Measurements from ENCODE around the gene ARHGEF40. TPM values are rescaled to one million over a fixed set of nuclear protein-coding genes. Genes with fewer than 3 reads are reported as not detected.

The ARHGEF40 gene
- total RNA-seq, 1 donor from 2014 or later, result 39.2 TPM

- intact Hi-C loops (cut with DNase I), result no loop called here
- Histone ChIP-seq H3K27ac (no peak overlapping the region), H3K9me3 (no peaks in the 10 kb centered on the region), H3K27me3 (no peaks in the 10 kb centered on the region), H3K4me3 (no peak overlapping the region), H3K36me3 (no peaks in the 10 kb centered on the region), H3K4me1 (peaks cover 5% of the 10 kb centered on the region)
- TF ChIP-seq, protein P1, sequence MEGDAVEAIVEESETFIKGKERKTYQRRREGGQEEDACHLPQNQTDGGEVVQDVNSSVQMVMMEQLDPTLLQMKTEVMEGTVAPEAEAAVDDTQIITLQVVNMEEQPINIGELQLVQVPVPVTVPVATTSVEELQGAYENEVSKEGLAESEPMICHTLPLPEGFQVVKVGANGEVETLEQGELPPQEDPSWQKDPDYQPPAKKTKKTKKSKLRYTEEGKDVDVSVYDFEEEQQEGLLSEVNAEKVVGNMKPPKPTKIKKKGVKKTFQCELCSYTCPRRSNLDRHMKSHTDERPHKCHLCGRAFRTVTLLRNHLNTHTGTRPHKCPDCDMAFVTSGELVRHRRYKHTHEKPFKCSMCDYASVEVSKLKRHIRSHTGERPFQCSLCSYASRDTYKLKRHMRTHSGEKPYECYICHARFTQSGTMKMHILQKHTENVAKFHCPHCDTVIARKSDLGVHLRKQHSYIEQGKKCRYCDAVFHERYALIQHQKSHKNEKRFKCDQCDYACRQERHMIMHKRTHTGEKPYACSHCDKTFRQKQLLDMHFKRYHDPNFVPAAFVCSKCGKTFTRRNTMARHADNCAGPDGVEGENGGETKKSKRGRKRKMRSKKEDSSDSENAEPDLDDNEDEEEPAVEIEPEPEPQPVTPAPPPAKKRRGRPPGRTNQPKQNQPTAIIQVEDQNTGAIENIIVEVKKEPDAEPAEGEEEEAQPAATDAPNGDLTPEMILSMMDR (IDR thresholded peaks at IDR 0.05), result no peak
- ATAC-seq (no peak), DNase-seq (no peak)
These were observed 39.6 kb upstream of the ARHGEF40 start for GRCh38 chr14:21030531-21030930.

DNA sequence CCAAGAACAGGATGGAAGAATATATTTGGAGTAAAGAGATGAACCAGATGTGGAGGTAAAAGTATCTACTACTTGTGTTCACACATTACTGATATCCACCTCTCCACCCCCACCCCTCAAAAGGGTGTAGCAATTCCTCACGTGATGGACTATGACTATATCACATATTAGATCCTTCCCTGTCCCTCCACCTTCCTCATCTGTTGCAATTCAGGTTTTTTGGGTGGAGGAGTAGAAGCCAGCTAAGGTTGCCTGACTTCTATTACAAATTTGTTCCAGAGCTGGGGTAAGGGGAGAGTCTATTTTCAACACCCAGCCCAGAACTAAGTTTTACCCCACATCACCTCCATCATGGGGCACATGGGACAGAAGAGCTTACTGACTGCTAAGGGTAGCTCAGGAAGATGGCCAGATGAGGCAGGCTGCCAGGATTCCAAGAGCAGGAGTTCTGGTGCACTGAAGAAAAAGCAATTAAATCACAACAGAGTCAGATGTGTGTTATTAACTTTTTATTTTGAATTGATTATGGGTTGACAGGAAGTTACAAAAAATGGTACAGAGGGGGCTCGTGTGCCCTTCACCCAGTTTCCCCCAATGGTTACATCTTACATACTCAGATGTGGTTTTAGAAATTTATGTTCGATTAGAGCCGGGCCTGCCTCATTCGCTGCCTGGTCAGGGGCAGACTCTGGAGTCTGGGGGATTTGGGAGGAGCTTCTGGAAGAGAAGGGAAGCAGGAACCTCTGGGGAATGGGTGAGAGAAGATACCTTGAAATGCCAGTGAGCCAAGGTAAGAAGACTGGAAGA, 37.6 kb upstream of the ARHGEF40 start:
- TF ChIP-seq, protein P1 (IDR thresholded peaks at IDR 0.05), result no peak
- intact Hi-C loops (cut with DNase I), result no loop called here
- Histone ChIP-seq H3K9me3 (no peaks in the 10 kb centered on the region), H3K27me3 (no peaks in the 10 kb centered on the region), H3K4me3 (no peak overlapping the region), H3K27ac (no peak overlapping the region), H3K4me1 (no peaks in the 10 kb centered on the region), H3K36me3 (no peaks in the 10 kb centered on the region)
- DNase-seq (no peak), ATAC-seq (no peak)

GRCh38 chr14:21033133-21033698, 36.9 kb upstream of the ARHGEF40 start:
- Histone ChIP-seq H3K4me1 (peaks cover 1% of the 10 kb centered on the region), H3K4me3 (no peak overlapping the region), H3K27me3 (no peaks in the 10 kb centered on the region), H3K27ac (no peak overlapping the region), H3K36me3 (no peaks in the 10 kb centered on the region), H3K9me3 (no peaks in the 10 kb centered on the region)
- DNase-seq (no peak), ATAC-seq (no peak)
- TF ChIP-seq, protein P1 (IDR thresholded peaks at IDR 0.05), result no peak
- intact Hi-C loops (cut with DNase I), result no loop called here

- ATAC-seq, result no peak
- H3K27ac ChIP-seq, result no peak within 1 kb of the TSS
These were observed 35.4 kb upstream of the ARHGEF40 start, which contains the start of gene RNASE13 for GRCh38 chr14:21034707-21035106. RNASE13 (minus strand) TSS chr14:21034807; CDS start chr14:21034288, 519 bp downstream.

DNA sequence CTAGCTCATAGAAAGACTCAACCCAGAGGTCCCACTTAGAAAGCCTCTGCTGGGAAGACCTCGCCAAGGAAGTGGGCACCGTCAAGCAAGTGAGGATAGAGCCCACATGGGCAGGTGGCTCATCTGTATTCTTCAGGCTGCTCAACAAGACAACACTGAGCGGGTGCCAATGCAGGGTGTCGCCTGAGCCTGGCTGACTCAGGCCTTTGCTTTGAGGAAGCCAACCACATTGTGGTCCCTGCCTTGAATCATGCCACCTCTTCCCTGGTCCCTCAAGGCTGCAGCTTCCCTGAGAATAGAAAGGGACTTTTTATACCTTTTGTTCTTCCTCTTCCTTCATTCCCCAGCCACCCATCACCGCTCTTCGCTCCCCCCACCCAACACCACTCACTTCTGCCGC, 33.4 kb upstream of the ARHGEF40 start:
- Histone ChIP-seq H3K4me1 (peaks cover 18% of the 10 kb centered on the region), H3K27me3 (no peaks in the 10 kb centered on the region), H3K4me3 (no peak overlapping the region), H3K27ac (no peak overlapping the region), H3K9me3 (no peaks in the 10 kb centered on the region), H3K36me3 (no peaks in the 10 kb centered on the region)
- DNase-seq (no peak), ATAC-seq (no peak)
- TF ChIP-seq, protein P1 (IDR thresholded peaks at IDR 0.05), result no peak
- intact Hi-C loops (cut with DNase I), result no loop called here

More at GRCh38 chr14:21034707-21035106, 35.4 kb upstream of the ARHGEF40 start, which contains the start of gene RNASE13:
- H3K36me3 ChIP-seq, result no peaks in the 10 kb centered on the region
- H3K9me3 ChIP-seq, result no peaks in the 10 kb centered on the region
- no peaks in the 10 kb centered on the region for H3K27me3 ChIP-seq
- intact Hi-C loops (cut with DNase I), result no loop called here
- peaks cover 15% of the 10 kb centered on the region for H3K4me1 ChIP-seq
- no peak for DNase-seq
- no peak within 1 kb of the TSS for H3K4me3 ChIP-seq
- TF ChIP-seq, protein P1 (IDR thresholded peaks at IDR 0.05), result no peak

Measured in upper lobe of right lung (tissue), 1 donor.